Brain pericyte (primary cell): ENCODE data around the gene FJX1.
"Not testable (repeated sequence)": the region's sequence is repeated elsewhere in the genome, so short reads cannot be mapped to it uniquely, and the experiment has no call there.

Experiments
- DNase-seq: peaks from one replicate; pipeline ENCODE4 v3.0.0-alpha.2; 2012; ENCODE audit warnings: low read depth, low spot score

FJX1 gene

DNA sequence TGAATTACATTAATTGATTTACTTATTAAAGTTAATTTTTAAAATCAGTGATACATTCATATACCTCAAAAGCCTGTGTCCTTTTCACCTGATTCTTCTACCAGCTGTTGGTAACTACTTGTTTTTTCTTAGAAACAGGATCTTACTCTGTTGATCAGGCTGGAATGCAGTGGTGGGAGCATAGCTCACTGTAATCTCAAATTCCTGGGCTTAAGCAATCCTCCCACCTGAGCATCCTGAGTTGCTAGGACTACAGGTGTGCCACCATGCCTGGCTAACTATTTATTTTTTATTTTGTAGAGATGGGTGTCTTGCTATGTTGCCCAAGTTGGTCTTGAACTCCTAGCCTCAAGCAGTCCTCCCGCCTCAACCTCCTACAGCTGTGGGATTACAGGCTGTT, 49.0 kb downstream of the FJX1 start:
- no peak for DNase-seq

DNA sequence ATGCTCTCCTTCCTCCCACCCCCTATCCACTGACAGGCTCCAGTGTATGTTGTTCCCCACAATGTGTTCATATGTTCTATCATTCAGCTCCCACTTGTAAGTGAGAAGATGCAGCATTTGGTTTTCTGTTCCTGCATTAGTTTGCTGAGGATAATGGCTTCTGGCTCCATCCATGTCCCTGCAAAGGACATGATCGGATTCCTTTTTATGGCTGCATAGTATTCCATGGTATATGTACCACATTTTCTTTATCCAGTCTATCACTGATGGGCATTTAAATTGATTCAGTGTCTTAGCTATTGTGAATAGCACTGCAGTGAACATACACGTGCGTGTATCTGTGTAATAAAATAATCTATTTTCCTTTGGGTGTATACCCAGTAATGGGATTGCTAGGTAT, 50.1 kb downstream of the FJX1 start:
- not testable (repeated sequence) for DNase-seq
